Stimulated activated CD4-positive, alpha-beta T cell treated with anti-CD3 and anti-CD28 coated beads, Interleukin-15, amount 100 ng/mL, for 48 hours (primary cell): ENCODE data around the gene RTN3.
"Not testable (repeated sequence)": the region's sequence is repeated elsewhere in the genome, so short reads cannot be mapped to it uniquely, and the experiment has no call there.

Experiments used
- DNase-seq, 2 donors: peaks; one replicate each; pipeline ENCODE4 v3.0.0-alpha.2; 2020; ENCODE audit warnings: low read depth in 2 of 2

The RTN3 gene

GRCh38 chr11:63681321-63682065, at the start of gene RTN3:
RTN3 (plus strand) TSS chr11:63681500; CDS start chr11:63681637, 137 bp downstream.
- DNase-seq = peak; percentile 96

- peak; percentile 50 to 52 for DNase-seq
Measured at GRCh38 chr11:63635762-63636465, 45.4 kb upstream of the RTN3 start.

DNA sequence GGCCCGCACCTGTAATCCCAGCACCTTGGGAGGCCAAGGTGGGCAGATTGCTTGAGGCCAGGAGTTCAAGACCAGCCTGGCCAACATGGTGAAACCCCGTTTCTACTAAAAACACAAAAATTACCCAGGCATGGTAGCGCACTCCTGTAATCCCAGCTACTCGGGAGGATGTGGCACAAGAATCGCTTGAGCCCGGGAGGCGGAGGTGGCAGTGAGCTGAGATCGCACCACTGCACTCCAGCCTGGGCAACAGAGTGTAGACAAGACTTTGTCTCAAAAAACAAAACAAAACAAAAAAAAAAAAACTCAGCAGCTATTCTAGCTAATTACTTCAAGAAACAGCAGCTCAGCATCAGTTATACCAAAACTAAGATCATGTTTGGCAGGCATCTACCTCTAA, 42.9 kb upstream of the RTN3 start:
- DNase-seq = not testable (repeated sequence)

- DNase-seq = no peak
Measured at GRCh38 chr11:63639199-63639832, 42.0 kb upstream of the RTN3 start.

- DNase-seq = no peak
Measured at GRCh38 chr11:63641727-63642126, 39.6 kb upstream of the RTN3 start.

- no peak for DNase-seq
Measured at GRCh38 chr11:63643205-63643604, 38.1 kb upstream of the RTN3 start.

GRCh38 chr11:63652671-63653070, 28.6 kb upstream of the RTN3 start:
- DNase-seq = no peak

GRCh38 chr11:63660972-63661371, 20.3 kb upstream of the RTN3 start:
- DNase-seq = no peak

GRCh38 chr11:63663809-63664208, 17.5 kb upstream of the RTN3 start:
- no peak for DNase-seq

- DNase-seq = no peak
Measured at GRCh38 chr11:63666874-63667273, 14.4 kb upstream of the RTN3 start.

- DNase-seq = no peak
Measured at GRCh38 chr11:63667995-63668795, 13.1 kb upstream of the RTN3 start.

- no peak for DNase-seq
Measured at GRCh38 chr11:63670096-63670432, 11.2 kb upstream of the RTN3 start.

DNA sequence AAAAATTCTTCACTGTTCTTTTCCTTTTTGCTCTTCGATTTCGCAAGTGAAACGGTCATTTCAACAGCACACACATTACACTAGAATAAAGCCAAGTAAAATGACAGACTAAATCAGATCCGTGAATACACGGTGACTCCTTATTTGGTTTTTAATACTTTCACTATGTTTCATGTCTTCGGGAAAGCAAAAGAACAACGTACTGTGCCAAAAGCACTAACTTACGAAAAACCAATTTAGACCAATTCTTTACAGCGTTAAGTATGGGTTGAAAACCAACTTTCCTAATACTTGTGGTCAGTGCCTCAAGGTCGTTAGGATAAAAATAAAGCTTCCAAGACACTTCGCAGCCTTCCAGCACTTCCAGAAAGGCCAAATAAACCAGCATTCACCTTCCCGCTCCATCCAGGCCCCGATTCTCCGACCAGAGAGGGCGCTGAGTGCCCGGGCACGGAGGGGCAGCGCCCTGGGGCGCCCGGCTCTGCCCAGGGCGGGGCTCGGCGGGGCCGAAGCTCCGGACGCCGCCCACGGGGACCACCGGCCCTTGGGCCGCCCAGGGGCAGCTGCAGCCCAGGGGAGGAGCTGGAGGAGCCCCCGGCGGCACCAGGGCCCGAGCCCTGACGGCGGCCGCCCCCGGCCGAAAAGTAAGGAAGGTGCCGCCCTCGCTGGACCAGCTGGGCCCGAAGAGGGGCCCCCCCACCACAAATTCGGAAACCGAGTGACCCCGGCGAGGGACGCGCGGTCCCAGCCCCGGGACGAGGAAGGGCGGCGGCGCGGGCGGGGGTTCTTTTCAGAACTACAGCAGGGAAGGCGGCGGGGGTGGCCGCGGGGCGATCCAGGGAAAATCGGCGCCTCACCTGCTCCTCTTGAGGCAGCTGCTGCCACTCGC, 10.6 kb upstream of the RTN3 start:
- DNase-seq = no peak

DNA sequence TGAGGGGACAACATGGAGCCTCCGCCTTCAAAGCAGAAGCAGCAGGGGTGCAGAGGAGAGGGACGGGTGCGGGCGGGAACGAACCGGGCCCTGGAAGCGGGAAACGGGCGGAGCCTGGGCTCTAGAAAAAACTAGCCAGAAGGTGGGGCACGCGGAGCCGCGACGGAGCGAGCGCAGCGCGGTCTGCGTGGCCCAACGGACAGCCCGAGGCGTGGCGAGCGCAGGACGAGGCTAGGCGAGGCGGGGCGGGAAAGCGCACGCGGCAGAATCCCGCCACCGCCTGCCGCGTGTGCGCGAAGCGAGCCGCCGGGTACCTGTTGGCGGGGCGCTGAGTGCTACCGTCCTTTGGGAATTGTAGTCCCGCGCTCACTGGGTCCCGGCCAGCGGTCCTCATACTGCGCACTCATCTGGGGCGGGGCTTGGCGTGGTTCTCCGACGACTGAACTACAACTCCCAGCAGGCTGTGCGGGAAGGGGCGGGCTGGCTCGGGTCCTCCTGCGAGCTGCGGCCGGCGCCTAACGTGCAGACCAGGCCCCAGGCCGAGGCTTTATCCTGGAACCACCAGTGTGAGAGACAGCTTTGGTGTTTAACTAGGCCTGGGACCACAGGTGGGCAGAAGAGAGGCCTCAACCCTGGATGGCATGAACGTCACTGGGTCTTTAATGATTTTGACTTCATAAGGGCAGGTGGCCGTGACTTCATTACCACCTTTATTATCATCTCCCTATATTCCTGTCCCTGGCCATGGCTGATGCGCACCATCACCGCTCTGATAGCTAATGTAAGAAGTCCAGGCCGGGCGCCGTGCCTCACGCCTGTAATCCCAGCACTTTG, 9.8 kb upstream of the RTN3 start, which contains the start of gene ATL3:
TSS of gene ATL3 (minus strand) at position 55 of the 834 bp plus-strand sequence. CDS start at position 14, 41 bp downstream.
- DNase-seq = peak; percentile 89 to 92

- no peak for DNase-seq
Measured at GRCh38 chr11:63672156-63672463, 9.2 kb upstream of the RTN3 start.

GRCh38 chr11:63672936-63673539, 8.3 kb upstream of the RTN3 start:
- DNase-seq = no peak

GRCh38 chr11:63673579-63673978, 7.7 kb upstream of the RTN3 start:
- no peak for DNase-seq

DNA sequence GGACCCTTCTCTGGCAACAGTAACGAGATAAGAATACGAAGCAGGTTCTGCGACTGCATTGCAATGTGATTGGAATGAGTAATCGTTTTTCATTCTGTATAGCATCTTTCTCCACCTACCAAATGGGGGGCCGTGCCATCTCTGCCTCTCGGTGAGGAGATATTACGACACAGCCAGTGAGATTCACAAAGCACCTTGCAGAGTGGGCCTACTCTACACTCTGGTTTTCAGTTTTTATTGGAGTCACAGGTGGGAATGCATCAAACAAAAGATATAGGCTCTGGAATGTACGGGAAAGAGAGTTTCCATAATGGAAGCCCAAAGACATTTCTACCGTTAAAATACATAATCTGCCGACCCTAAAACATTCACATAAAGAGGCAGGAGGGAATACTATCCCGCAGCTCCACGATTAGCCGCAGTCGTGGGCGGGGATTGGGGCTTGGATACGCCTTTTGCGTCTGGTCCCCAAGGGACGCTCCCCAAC, 423 bp upstream of the RTN3 start:
- peak in 1 of 2 donors; percentile 15 for DNase-seq
